ENCODE data around the gene RAPH1. TPM values are rescaled to one million over a fixed set of nuclear protein-coding genes. Genes with fewer than 3 reads are reported as not detected.
A peak's percentile ranks its signal among the peaks of the same experiment; 100 is the strongest.

RAPH1 gene
- total RNA-seq, 2 donors from 2014 or later: 10.4 to 13.5 TPM

DNA sequence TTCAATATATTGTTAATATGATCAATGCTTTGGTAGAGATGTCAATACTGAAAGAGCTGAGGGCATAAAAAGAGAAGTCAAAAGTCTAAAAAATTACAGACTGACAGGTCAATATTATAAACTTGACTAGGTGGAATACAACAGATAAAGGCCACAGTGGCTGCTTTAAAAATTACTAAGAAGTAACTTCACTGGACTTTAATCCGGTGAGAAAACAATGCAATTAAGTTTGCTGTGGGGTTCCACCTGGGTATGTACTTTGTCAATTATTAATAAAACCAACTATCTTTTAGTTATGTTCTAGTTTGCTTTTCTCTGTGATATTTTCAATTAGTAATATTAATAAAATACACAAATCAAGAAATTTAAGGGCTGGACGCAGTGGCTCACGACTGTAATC lies 44.7 kb downstream of the RAPH1 start:
- ATAC-seq (replicated peaks): no peak
- Mint-ChIP-seq H3K4me3 (no peak overlapping the region), H3K27ac (no peak overlapping the region), H3K4me1 (no peaks in the 10 kb centered on the region), H3K36me3 (ENCODE audit: low read depth) (peaks cover 55% of the 10 kb centered on the region), H3K9me3 (no peaks in the 10 kb centered on the region), H3K27me3 (no peaks in the 10 kb centered on the region)

DNA sequence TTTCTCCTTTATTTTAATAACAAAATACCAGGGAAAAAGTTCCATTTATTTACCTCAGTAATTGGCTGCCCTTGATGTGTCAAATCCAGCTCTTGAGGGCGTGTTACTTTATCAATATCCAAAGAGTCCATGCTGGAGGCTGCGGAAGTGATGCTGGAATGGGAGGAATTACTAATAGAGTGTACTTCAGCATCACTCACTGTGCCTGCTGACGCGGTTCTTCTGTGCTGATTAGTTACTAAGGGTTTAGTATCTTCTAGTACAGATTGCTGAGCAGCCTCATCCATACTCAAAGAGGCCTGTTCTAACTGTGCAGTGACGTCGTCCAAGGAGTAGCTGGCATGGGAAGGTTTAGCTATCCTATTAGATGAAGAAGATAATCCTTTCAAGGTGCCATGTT lies 45.6 kb downstream of the RAPH1 start:
- H3K4me1 Mint-ChIP-seq: peaks cover under 1% of the 10 kb centered on the region
- H3K27me3 Mint-ChIP-seq: no peaks in the 10 kb centered on the region
- H3K27ac Mint-ChIP-seq: no peak overlapping the region
- H3K9me3 Mint-ChIP-seq: no peaks in the 10 kb centered on the region
- no peak for ATAC-seq (replicated peaks)
- H3K4me3 Mint-ChIP-seq: no peak overlapping the region
- H3K36me3 Mint-ChIP-seq (ENCODE audit: low read depth): peaks cover 48% of the 10 kb centered on the region

DNA sequence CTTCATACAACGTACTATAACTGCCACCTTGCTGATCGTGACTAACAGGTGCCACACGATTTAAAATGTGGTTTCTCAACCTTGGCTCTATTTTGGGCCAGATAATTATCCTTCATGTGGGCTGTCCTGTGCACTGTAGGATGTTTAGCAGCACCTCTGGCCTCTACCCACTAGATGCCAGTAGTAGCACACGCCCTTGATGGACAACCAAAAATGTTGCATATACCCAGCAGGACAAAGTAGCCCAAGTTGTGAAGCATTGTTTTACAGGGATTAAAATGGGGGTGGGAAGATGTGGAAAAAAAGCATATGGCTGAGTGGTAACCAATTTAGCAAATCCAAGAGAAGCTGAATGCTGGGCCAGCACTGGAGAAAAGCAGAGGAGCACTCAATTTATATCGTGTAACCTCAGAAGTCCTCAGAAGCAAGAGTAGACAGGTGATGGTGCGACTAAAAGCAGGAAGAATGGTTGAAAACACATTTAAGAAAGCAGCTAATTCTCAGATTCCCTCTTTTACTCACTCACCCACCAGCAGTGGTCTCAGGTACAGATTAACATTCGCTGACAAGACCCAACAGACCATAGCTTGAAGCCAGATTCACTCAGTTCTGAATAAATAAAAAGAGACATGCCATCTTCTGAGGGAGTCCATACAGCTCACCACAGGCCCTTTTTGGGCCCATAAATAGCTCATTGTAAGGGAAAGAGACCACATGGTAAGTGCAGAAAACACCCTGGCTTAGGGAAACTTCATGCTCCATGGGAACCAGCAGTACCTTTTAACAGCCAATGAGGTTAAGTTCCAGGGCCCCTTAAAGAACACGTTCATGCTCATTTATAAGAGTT lies 50.6 kb downstream of the RAPH1 start:
- Mint-ChIP-seq H3K36me3 (ENCODE audit: low read depth) (peaks cover 13% of the 10 kb centered on the region), H3K27me3 (no peaks in the 10 kb centered on the region), H3K4me3 (no peak overlapping the region), H3K9me3 (no peaks in the 10 kb centered on the region), H3K4me1 (peaks cover 6% of the 10 kb centered on the region), H3K27ac (peak overlapping the region; percentile 70)
- ATAC-seq (replicated peaks): peak; percentile 86

DNA sequence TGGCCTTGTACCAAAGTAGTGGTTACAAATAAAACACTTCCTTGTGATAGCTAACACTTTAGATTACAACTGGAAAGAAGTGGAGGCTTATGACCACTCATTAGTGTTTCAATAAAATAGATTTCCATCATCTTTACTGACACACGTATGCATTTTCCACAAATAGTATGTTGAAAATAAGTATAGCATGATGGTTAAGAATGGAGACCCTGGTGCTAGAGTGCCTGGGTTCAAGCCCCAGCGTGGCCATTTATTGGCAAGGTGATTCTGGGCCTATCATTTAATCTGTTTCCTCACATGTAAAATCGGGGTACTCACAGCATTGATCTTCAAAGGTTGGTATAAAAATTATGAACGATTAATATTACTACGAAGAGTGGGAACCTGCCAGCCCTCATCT lies 54.5 kb downstream of the RAPH1 start:
- peaks cover 6% of the 10 kb centered on the region for H3K4me1 Mint-ChIP-seq
- no peaks in the 10 kb centered on the region for H3K9me3 Mint-ChIP-seq
- no peak overlapping the region for H3K27ac Mint-ChIP-seq
- H3K36me3 Mint-ChIP-seq (ENCODE audit: low read depth): no peaks in the 10 kb centered on the region
- H3K4me3 Mint-ChIP-seq: no peak overlapping the region
- H3K27me3 Mint-ChIP-seq: no peaks in the 10 kb centered on the region
- no peak for ATAC-seq (replicated peaks)

DNA sequence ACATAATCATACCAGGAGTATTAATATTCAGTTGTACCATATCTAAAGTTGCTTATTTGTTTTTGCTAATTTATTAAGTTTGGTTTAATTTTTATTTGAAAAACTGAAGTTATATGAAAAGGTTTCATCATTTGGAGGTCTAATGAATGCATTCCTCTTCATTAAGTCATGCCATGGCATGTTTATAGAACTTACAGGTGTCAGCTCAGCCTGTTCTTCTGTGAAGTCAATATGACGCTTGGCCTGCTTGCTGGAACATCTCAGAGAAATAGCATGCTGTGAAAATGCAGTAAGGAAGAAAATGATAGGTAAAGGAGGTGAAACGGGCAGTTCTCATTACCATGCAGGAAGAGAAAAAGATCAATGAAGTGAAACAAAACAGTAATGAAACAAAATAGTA lies 58.2 kb downstream of the RAPH1 start:
- ATAC-seq (replicated peaks): no peak
- no peaks in the 10 kb centered on the region for H3K36me3 Mint-ChIP-seq (ENCODE audit: low read depth)
- no peak overlapping the region for H3K4me3 Mint-ChIP-seq
- H3K27me3 Mint-ChIP-seq: no peaks in the 10 kb centered on the region
- no peak overlapping the region for H3K27ac Mint-ChIP-seq
- no peaks in the 10 kb centered on the region for H3K9me3 Mint-ChIP-seq
- no peaks in the 10 kb centered on the region for H3K4me1 Mint-ChIP-seq

DNA sequence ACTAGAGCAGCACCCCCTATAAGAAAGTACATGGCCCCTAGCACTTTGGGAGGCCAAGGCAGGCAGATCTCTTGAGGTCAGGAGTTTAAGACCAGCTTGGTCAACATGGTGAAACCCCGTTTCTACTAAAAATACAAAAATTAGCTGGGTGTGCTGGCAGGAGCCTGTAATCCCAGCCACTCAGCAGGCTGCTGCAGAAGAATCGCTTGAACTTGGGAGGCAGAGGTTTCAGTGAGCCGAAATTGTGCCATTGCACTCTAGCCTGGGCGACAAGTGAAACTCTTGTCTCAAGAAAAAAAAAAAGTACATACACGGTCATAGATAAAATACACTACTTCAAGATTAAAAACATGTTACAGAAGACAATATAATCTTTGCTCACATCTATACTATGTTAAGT lies 63.8 kb downstream of the RAPH1 start:
- H3K4me3 Mint-ChIP-seq: no peak overlapping the region
- H3K9me3 Mint-ChIP-seq: no peaks in the 10 kb centered on the region
- no peaks in the 10 kb centered on the region for H3K27me3 Mint-ChIP-seq
- H3K4me1 Mint-ChIP-seq: no peaks in the 10 kb centered on the region
- H3K27ac Mint-ChIP-seq: no peak overlapping the region
- no peaks in the 10 kb centered on the region for H3K36me3 Mint-ChIP-seq (ENCODE audit: low read depth)
- ATAC-seq (replicated peaks): no peak

DNA sequence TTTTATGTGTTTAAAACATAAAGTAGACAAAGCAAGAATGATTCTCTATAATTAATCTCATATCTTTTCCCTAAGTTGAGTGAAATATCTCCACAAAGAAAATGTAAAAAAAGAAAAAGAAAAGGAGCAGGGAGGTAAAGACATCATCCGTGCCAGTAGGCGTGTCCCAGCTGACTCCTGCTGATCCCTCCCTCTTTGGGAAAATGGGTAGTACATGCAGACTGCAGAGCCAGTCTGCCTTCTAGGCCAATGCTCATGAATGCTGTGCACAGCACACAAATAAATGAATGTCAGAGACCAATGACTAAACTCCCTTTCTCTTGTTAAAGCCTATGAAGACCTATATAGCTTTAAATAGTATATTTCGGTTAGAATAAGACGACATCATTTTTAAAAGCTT lies 64.7 kb downstream of the RAPH1 start:
- H3K4me3 Mint-ChIP-seq: no peak overlapping the region
- no peaks in the 10 kb centered on the region for H3K27me3 Mint-ChIP-seq
- H3K36me3 Mint-ChIP-seq (ENCODE audit: low read depth): peaks cover under 1% of the 10 kb centered on the region
- no peaks in the 10 kb centered on the region for H3K4me1 Mint-ChIP-seq
- H3K9me3 Mint-ChIP-seq: no peaks in the 10 kb centered on the region
- ATAC-seq (replicated peaks): no peak
- H3K27ac Mint-ChIP-seq: no peak overlapping the region

DNA sequence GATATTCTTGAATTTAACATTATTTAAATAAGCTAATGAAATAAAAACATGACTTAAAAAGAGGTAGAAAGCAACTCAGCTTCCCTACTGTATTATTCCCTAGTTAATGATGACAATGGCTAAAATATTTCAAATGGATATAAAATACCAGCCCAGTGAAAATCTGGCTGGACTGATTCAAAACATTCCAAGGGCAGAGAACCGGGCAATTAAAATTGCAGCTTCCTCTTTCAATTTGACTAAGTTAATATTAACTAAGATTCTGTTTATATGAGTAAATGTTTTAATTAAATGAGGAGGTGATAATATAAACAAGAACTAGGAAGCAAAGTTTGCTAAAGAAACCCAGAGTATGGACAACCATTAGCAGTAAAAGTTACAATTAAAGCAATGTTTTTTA lies 65.6 kb downstream of the RAPH1 start:
- Mint-ChIP-seq H3K27ac (no peak overlapping the region), H3K9me3 (no peaks in the 10 kb centered on the region), H3K4me3 (no peak overlapping the region), H3K36me3 (ENCODE audit: low read depth) (peaks cover 5% of the 10 kb centered on the region), H3K4me1 (no peaks in the 10 kb centered on the region), H3K27me3 (no peaks in the 10 kb centered on the region)
- no peak for ATAC-seq (replicated peaks)

DNA sequence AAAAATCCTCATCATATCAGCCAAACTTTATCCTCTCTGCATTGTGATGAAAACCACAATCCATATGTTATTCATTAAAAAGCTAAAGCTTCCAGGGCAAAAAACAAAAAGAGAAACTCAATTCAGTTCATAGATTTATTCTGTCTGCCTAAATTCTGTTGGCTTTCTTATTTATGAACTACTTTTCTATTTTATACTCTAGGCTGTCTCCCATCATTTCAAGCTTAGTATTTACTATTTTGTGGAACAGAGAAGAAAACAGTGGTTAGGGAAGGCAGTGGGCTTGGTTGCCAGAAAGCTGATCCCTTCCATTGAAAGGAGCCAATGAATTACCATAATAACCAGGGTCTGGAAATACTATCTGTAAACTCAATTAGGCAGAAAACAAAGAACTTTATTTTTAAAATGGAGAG lies 71.8 kb downstream of the RAPH1 start:
- H3K27ac Mint-ChIP-seq: no peak overlapping the region
- H3K27me3 Mint-ChIP-seq: no peaks in the 10 kb centered on the region

DNA sequence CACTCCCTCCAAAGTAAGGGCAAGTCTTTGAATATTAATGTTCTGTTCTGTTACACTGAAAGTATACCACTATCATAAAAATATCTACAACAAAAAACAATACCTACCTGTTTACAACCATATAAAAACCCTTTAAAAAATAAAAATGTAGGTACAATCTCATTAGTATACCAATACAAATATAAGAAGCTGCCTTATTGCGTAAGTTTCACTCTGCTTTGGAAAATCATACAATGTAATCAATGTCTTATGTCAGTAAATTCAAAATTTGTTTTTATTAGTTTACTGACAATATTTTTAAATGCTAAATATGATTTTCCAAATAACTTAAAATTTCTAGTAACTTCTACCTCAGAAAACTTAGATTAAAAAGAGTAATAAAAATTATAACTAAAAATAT lies 72.8 kb downstream of the RAPH1 start:
- Mint-ChIP-seq H3K4me1 (no peaks in the 10 kb centered on the region), H3K4me3 (no peak overlapping the region), H3K27ac (no peak overlapping the region), H3K36me3 (ENCODE audit: low read depth) (peaks cover 37% of the 10 kb centered on the region), H3K27me3 (no peaks in the 10 kb centered on the region), H3K9me3 (no peaks in the 10 kb centered on the region)
- ATAC-seq (replicated peaks): no peak

More for the DNA sequence above, 71.8 kb downstream of the RAPH1 start:
- Mint-ChIP-seq H3K4me3 (no peak overlapping the region), H3K9me3 (no peaks in the 10 kb centered on the region), H3K4me1 (no peaks in the 10 kb centered on the region), H3K36me3 (ENCODE audit: low read depth) (peaks cover 27% of the 10 kb centered on the region)
- no peak for ATAC-seq (replicated peaks)

DNA sequence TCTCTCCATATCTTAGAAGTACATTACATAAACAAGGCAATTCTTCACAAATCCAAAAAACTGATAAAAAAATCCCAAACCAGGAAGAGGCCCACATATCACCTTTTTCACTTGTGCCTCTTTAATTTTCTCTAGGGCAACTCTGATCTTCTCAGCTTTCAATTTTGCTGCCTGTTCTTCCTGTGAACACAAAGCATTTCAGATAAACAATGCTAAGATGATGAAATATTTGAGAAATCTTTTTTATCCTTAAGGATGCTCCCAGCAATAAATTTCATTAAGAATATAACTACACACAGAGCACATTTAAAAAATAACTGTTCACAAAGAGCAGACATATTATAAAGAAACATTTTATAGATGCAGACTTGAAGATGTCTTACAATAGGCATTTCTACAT lies 73.4 kb downstream of the RAPH1 start:
- H3K4me1 Mint-ChIP-seq: no peaks in the 10 kb centered on the region
- no peaks in the 10 kb centered on the region for H3K9me3 Mint-ChIP-seq
- H3K27me3 Mint-ChIP-seq: no peaks in the 10 kb centered on the region
- no peak for ATAC-seq (replicated peaks)
- no peak overlapping the region for H3K27ac Mint-ChIP-seq
- H3K36me3 Mint-ChIP-seq (ENCODE audit: low read depth): peaks cover 38% of the 10 kb centered on the region
- H3K4me3 Mint-ChIP-seq: no peak overlapping the region

DNA sequence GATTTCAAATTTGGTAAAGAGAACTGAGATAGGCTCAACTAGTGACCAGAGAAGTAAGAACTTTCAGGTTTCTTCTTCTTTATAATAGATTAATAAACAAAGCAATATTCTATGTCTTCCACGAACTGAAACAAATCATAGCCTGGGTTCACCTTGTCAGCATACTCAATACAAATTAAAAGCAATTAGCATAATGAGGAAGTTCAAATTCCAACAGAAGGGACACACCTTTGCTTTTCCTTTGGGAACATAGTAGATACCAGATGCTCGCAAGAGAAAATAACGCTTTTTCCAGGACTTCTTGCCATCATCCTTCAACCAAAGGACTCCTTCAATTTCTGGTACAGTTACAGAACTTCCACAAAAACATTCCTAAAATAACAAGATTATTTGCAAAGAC lies 79.9 kb downstream of the RAPH1 start:
- H3K27ac Mint-ChIP-seq: no peak overlapping the region
- no peaks in the 10 kb centered on the region for H3K27me3 Mint-ChIP-seq
- H3K9me3 Mint-ChIP-seq: no peaks in the 10 kb centered on the region
- peaks cover 69% of the 10 kb centered on the region for H3K36me3 Mint-ChIP-seq (ENCODE audit: low read depth)
- H3K4me3 Mint-ChIP-seq: no peak overlapping the region
- no peaks in the 10 kb centered on the region for H3K4me1 Mint-ChIP-seq
- ATAC-seq (replicated peaks): no peak

DNA sequence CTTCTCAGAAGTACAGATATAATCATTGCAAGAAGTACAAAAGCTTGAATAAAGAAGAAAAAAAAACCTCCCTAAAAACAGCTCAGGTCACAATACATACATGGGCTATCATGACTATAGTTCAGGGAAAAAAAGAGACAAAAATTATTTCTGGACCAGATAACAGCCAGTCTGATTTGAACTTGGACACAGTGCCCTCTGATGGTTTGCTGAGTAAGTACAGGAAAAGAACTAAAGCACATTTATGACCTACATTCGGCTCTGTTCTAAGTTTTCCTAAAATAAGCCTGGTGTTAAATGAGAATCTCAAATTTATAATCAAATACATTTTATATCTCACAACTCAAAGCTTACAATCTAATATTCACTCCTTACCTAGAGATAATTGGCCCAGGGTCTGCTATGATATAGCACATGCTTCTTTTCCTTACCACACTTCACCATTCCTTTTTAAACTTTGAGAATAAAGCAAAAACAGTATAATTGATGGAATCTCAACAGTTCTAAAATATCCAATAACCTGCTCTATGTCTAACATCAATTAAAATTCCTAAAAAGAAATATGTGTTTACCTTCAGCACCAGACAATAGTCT lies 81.1 kb downstream of the RAPH1 start:
- peaks cover 68% of the 10 kb centered on the region for H3K36me3 Mint-ChIP-seq (ENCODE audit: low read depth)
- no peaks in the 10 kb centered on the region for H3K27me3 Mint-ChIP-seq
- no peaks in the 10 kb centered on the region for H3K4me1 Mint-ChIP-seq
- H3K9me3 Mint-ChIP-seq: no peaks in the 10 kb centered on the region
- peak; percentile 52 for ATAC-seq (replicated peaks)
- no peak overlapping the region for H3K27ac Mint-ChIP-seq
- no peak overlapping the region for H3K4me3 Mint-ChIP-seq

DNA sequence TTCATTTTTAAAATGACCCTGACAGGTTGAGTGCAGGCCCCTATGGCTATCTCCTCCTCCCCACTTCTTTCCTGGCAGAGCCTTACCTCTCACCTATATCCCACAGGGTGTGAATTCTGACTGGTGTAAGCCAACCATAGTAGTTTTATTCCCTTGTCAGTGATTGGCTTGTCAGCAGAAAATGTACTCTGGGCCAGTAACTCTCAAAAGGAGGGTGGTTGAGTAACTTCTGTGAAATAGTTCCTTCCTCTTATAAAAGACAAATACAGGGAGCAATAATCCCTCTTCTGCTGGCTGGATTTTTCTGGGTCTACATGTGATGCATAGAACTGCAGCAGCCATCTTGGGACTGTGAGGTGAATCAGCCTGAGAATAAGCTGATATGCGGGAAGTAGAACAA lies 83.4 kb downstream of the RAPH1 start:
- Mint-ChIP-seq H3K27ac (no peak overlapping the region), H3K9me3 (no peaks in the 10 kb centered on the region), H3K4me1 (no peaks in the 10 kb centered on the region), H3K36me3 (ENCODE audit: low read depth) (peaks cover 73% of the 10 kb centered on the region), H3K4me3 (no peak overlapping the region), H3K27me3 (no peaks in the 10 kb centered on the region)
- ATAC-seq (replicated peaks): no peak

DNA sequence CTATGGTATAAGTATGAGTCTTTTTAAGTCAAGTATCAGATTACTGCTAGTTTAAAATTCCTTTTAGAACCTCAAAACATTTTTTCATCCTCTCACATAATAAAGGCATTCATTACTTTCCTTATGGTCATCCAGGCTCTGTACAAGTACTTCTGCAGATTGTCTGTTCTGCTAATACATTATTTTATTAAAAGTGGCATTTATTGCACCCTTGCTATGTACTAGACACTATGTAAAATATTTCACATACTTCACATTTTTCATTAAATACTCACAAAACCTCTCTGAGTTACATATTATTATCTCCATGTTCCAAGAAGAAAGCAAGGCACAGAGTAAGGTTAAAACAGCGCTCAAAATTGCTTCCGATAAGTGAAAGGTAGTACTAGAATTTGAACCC lies 84.1 kb downstream of the RAPH1 start:
- Mint-ChIP-seq H3K27me3 (no peaks in the 10 kb centered on the region), H3K4me3 (no peak overlapping the region), H3K27ac (no peak overlapping the region), H3K9me3 (no peaks in the 10 kb centered on the region), H3K36me3 (ENCODE audit: low read depth) (peaks cover 80% of the 10 kb centered on the region), H3K4me1 (peaks cover 7% of the 10 kb centered on the region)
- no peak for ATAC-seq (replicated peaks)

Measured in activated T-helper 17 cell treated with anti-CD3 and anti-CD28 coated beads, Interleukin-2, amount 50 U/mL, for 72 hours (primary cell).